Measurements from ENCODE around the gene TBC1D22A.

Gene TBC1D22A

GRCh38 chr22:46991666-46992065 is 229.2 kb downstream of the TBC1D22A start:
- DNase-seq (ENCODE audit: low read depth, low spot score) = no peak

GRCh38 chr22:46992121-46992731 is 229.8 kb downstream of the TBC1D22A start:
- DNase-seq (ENCODE audit: low read depth, low spot score) = no peak

DNA sequence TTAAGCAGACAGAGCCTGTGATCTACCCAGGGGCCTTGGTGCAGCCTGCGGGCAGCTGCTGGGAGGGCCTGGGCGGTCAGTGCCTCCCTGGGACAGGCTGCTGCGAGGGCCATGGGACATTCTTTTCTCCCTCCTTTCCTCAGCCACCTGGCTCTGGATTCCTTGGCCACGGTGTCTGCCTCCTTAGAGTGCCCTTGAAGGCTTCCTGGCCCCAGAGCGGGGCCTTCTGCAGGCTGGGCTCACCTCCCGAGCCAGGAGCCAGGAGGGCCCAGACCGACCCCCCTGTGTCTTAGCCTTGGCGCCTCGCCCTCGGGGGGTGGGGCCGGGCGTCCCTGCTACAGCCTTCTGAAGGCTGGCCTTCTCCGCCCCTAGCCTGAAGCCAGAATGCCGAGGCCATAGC is 231.2 kb downstream of the TBC1D22A start:
- no peak for DNase-seq (ENCODE audit: low read depth, low spot score)

DNA sequence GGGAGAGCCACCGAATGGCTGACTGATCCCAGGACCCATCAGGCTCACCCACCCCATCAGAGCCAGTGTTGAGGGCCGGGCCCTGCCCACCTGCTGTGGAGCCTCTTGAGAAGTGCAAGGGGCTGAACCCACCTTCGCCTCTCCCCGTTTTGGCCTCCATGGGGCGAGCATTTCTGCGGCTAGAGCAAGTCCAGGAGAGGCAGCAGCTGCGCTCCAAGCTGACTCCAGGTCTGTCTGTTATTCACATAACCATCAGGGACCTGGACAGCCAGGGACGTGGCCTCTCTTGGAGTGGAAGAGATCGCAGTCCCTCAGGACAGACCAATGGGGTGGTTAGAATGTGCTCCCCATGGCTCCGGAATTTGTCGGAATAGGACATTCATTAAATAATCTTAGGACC is 231.8 kb downstream of the TBC1D22A start:
- DNase-seq (ENCODE audit: low read depth, low spot score) = no peak

- DNase-seq (ENCODE audit: low read depth, low spot score) = no peak
Measured at GRCh38 chr22:46994983-46995382, 232.5 kb downstream of the TBC1D22A start.

GRCh38 chr22:46995501-46996360 is 233.3 kb downstream of the TBC1D22A start:
- no peak for DNase-seq (ENCODE audit: low read depth, low spot score)

DNA sequence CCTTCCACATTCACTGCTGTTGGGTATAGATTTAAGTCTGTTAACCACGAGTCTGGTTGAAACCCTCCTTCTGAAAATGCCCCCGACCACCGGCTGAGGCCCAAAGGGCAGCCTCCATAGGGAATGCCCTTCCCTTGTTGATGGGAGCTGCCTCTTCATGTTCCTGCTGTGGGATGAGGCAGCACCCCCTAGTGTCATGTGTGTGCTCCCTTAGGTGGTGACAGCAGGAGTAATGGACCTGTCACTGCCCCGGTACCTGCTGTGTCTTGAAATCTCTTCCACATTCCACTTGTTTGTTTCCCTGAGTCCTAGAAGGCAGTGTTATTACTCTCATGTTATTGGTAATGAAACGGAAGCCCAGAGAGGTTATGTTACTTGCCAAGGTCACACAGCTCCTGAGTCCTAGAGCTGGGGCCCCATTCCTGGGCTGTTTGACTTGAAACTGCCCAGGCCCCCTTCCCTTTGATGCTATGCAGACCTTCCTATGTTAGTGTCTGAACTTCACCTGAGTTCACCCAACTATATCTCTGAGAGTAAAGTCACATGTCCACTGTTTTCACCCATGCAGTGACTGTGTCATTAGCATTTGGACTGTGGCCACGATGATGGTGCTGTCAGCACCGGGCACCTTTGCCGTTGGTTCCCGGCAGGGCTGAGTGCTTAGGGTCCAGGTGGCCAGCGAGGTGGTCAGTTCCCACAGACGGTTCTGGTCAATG is 234.3 kb downstream of the TBC1D22A start:
- DNase-seq (ENCODE audit: low read depth, low spot score) = no peak

- no peak for DNase-seq (ENCODE audit: low read depth, low spot score)
Measured at GRCh38 chr22:46997311-46997970, 235.0 kb downstream of the TBC1D22A start.

GRCh38 chr22:46998331-46998730 is 235.9 kb downstream of the TBC1D22A start:
- DNase-seq (ENCODE audit: low read depth, low spot score) = no peak

DNA sequence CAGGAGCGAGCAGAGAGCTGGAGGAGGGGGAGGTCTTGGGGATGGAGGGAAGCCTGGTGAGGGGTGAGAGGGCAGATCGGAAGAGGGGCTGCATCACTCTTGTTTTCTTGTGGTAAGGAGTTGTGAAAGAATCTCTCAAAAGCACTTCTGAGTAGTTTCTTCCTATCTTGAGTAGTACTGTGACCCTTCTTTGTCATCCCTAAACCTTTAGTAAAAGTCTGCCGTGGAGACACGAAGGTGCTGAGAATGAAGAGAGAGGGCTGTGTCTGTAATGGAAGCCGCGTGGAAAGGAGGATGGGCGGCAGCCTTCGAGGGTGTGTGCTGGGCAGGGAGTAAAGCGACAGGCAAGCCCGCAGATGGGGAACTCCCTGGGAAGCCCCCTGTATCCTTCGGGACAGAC is 237.8 kb downstream of the TBC1D22A start:
- no peak for DNase-seq (ENCODE audit: low read depth, low spot score)

DNA sequence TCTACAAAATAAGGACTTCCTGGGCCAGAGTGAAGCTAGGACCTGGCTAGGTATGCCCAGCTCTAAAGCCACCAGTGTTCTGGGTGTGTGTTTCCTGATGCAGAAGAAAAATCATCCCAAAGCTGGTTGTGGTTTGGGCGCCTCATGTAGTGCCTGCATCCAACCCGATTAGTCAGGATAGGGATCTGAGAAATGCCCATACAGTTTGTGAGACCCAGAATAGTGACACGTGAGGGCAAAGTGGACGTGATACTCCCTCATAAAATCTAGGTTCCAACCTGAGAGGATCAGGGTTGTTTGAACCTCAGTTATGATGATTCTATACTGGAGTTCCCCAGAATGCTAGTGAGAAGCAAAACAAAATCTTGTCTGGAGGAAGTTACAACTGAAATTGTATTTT is 238.4 kb downstream of the TBC1D22A start:
- DNase-seq (ENCODE audit: low read depth, low spot score) = no peak

DNA sequence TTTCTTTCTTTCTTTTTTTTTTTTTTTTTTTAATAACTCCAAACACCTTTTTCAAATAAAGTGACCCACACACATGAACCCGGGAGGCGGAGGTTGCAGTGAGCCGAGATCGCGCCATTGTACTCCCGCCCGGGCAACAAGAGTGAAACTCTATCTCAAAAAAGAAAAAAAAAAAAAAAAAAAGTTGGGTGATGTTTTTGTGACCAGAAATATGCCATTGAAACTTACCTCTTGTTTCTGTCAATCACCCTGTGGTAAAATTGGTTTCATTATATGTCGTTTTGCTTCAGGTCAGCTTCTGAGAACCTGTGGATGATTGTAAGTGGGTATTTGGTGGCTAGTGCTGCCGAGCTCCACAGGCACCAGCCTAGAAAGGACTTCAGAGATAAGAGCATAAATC is 238.8 kb downstream of the TBC1D22A start:
- no peak for DNase-seq (ENCODE audit: low read depth, low spot score)

GRCh38 chr22:47002692-47003091 is 240.2 kb downstream of the TBC1D22A start:
- no peak for DNase-seq (ENCODE audit: low read depth, low spot score)

GRCh38 chr22:47005506-47006408 is 243.3 kb downstream of the TBC1D22A start:
- DNase-seq (ENCODE audit: low read depth, low spot score) = no peak

DNA sequence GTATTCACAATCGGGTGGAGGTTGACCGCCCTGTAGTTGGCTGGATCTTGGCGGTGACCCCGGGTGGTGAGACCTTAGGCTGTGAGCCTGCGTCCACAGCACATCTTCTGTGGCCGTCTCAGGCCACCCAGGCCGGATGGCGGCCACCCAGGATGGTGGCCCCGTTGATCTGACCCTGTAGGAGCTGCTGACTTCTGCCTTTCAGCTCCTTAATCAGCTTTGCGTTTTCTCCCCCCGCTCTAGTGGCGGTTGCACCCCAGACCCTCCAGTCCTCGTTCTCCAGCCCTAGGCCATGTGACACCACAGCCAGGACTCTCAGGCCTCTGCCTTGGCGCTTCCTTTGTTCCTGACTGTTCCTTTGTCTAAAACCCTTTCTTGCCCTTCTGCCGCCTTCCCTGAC is 244.0 kb downstream of the TBC1D22A start:
- no peak for DNase-seq (ENCODE audit: low read depth, low spot score)

DNA sequence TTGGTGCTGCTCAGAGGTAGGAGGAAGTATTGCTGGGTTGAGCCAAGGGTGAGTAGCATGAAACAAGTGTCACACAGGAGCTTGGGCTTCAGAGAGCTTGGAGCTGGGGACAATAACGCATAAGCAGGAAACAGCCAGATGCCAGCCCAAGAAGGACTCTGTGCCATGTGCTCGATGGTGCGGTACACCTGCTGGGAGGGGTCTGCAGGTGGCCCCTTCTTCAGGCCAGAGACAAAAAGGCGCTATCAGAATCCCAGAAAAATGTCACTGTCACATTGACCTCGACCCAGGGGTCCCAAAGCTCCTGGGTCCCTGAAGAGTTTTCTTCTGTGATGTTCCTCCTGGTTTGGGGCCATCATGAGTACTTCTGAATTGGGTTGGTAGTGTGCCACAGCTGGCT is 244.4 kb downstream of the TBC1D22A start:
- no peak for DNase-seq (ENCODE audit: low read depth, low spot score)

GRCh38 chr22:47007496-47007895 is 245.0 kb downstream of the TBC1D22A start:
- no peak for DNase-seq (ENCODE audit: low read depth, low spot score)

GRCh38 chr22:47008208-47008885 is 245.9 kb downstream of the TBC1D22A start:
- no peak for DNase-seq (ENCODE audit: low read depth, low spot score)

DNA sequence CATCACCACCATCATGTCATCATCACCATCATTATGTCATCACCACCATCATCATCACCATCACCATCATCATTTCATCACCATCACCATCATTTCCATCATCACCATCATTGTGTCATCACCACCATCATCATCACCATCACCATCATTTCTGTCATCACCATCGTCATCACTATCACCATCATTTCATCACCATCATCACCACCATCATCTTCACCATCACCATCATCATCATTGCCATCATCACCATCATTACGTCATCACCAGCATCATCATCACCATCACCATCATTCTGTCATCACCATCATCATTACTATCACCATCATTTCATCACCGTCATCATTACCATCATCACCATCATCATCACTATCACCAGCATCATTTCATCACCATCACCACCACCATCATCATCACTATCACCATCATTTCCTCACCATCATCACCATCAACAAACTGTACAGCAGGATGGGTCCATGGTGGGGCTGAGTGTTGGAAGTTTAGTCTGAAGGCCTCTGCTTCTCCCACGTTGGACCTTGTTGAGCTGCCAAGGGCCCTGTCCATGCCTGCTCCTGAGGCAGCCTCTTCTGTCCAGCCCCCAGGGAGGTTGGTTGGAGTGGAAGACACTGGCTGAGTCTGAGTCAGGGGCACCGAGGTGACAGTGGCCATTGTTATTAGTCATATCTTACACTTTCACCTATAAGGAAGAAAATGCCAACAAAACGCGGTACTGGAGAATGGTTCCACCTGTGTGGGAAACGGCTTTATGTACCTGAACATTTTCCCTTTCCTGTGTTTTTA is 247.1 kb downstream of the TBC1D22A start:
- no peak for DNase-seq (ENCODE audit: low read depth, low spot score)

DNA sequence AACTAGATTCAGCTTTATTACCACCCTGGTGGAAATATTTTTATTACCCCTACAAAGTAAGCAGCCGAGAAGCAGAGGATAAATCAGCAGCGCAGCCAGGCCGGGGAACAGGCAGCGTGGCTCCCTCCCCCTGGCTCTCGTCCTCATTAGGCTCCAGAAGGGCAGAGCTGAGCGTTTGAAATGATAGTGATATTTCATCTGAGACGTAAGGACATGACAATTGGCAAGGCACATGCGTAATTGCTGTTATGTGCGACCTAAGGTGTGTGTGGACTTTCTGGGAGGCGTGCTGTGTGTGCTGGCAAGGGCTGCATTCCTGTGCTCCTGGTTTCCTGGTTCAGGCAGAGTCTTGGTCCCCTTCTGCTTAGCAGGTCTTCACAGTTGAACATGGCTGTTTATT is 247.8 kb downstream of the TBC1D22A start:
- no peak for DNase-seq (ENCODE audit: low read depth, low spot score)
